ENCODE measurements around the gene GLTP.

Gene GLTP

GRCh38 chr12:109803678-109804077, 76.7 kb downstream of the GLTP start (continued):
- TF ChIP-seq CSDC2 (CRISPR knock-in tag; IDR thresholded peaks at IDR 0.05) = no peak
- no peak for TF ChIP-seq PPARA (CRISPR knock-in tag; IDR thresholded peaks at IDR 0.05; ENCODE audit: borderline replicate concordance)
- TF ChIP-seq ARNTL (CRISPR knock-in tag; IDR thresholded peaks at IDR 0.05; ENCODE audit: borderline replicate concordance, low read depth) = no peak
- TF ChIP-seq CSRNP3 (CRISPR knock-in tag; IDR thresholded peaks at IDR 0.05) = no peak

- ATAC-seq = no peak
- no peak for TF ChIP-seq CREB5 (CRISPR knock-in tag; IDR thresholded peaks at IDR 0.05; ENCODE audit: low read depth)
- no peak for TF ChIP-seq ZC3H10 (CRISPR knock-in tag; IDR thresholded peaks at IDR 0.05)
- TF ChIP-seq OSR1 (CRISPR knock-in tag; IDR thresholded peaks at IDR 0.05) = no peak
- TF ChIP-seq CSRNP3 (CRISPR knock-in tag; IDR thresholded peaks at IDR 0.05) = no peak
- no peak for TF ChIP-seq ARNTL (CRISPR knock-in tag; IDR thresholded peaks at IDR 0.05; ENCODE audit: borderline replicate concordance, low read depth)
- no peak for TF ChIP-seq BACH2 (CRISPR knock-in tag; IDR thresholded peaks at IDR 0.05; ENCODE audit: borderline replicate concordance)
- TF ChIP-seq TCF4 (CRISPR knock-in tag; IDR thresholded peaks at IDR 0.05; ENCODE audit: borderline replicate concordance) = no peak
- TF ChIP-seq CSDC2 (CRISPR knock-in tag; IDR thresholded peaks at IDR 0.05) = no peak
- TF ChIP-seq SNAI2 (CRISPR knock-in tag; IDR thresholded peaks at IDR 0.05) = no peak
- TF ChIP-seq PPARA (CRISPR knock-in tag; IDR thresholded peaks at IDR 0.05; ENCODE audit: borderline replicate concordance) = no peak
- no peak for TF ChIP-seq ZNF8 (CRISPR knock-in tag; IDR thresholded peaks at IDR 0.05)
- no peak for TF ChIP-seq TOX (CRISPR knock-in tag; IDR thresholded peaks at IDR 0.05; ENCODE audit: borderline replicate concordance)
- no peak for TF ChIP-seq ZNF70 (CRISPR knock-in tag; IDR thresholded peaks at IDR 0.05)
- TF ChIP-seq ZFP3 (CRISPR knock-in tag; IDR thresholded peaks at IDR 0.05) = no peak
- TF ChIP-seq TSHZ2 (CRISPR knock-in tag; IDR thresholded peaks at IDR 0.05) = no peak
- TF ChIP-seq ISL1 (CRISPR knock-in tag; IDR thresholded peaks at IDR 0.05) = no peak
Observed at GRCh38 chr12:109802828-109803227, 77.5 kb downstream of the GLTP start.

All from SK-N-SH treated with all-trans-retinoic acid at 6 μM for 48 hours (cell line).